Kidney (tissue), 14 donors: ENCODE measurements around the gene EEFSEC. TPM values are rescaled to one million over a fixed set of nuclear protein-coding genes. Genes with fewer than 3 reads are reported as not detected.

Source experiments
- DNase-seq, 5 donors: peaks; one replicate each; pipeline ENCODE4 v3.0.0-alpha.2; 2013 to 2020
- FAIRE-seq: peaks from 2 replicates; lab custom pipeline; 2012; peaks lifted over from hg19 to GRCh38; lab: Jason Lieb, UNC
- H3K27ac ChIP-seq, 2 donors: one replicate each; pipeline ENCODE4 v1.7.0; 2013; ENCODE audit warnings: low read depth in 2 of 2, low read length in 2 of 2, inconsistent platforms in 1 of 2
- H3K27me3 ChIP-seq: one replicate; pipeline ENCODE4 v1.7.1; 2013; ENCODE audit warnings: low read length, inconsistent platforms; ENCODE audit not compliant: control insufficient read depth, insufficient read depth
- H3K36me3 ChIP-seq, 3 donors: one replicate each; pipeline versions ENCODE4 v1.7.0 to v1.7.1; 2013; ENCODE audit warnings: low read length in 3 of 3, control low read depth in 1 of 3, inconsistent platforms in 1 of 3; ENCODE audit not compliant: insufficient read depth in 3 of 3, control insufficient read depth in 2 of 3
- H3K4me1 ChIP-seq, 3 donors: one replicate each; pipeline versions ENCODE4 v1.7.0 to v1.7.1; 2013; ENCODE audit warnings: low read length in 3 of 3, inconsistent platforms in 1 of 3, low read depth in 1 of 3; ENCODE audit not compliant: control insufficient read depth in 2 of 3, insufficient read depth in 2 of 3
- H3K4me3 ChIP-seq, 3 donors: one replicate each; pipeline versions ENCODE4 v1.7.0 to v1.8.1; 2013; ENCODE audit warnings: low read length in 3 of 3, control low read depth in 1 of 3, inconsistent platforms in 1 of 3
- H3K9ac ChIP-seq, 3 donors: one replicate each; pipeline versions ENCODE4 v1.7.0 to v1.7.1; 2013; ENCODE audit warnings: low read length in 3 of 3, control low read depth in 1 of 3, inconsistent platforms in 1 of 3
- H3K9me3 ChIP-seq, 3 donors: one replicate each; pipeline versions ENCODE4 v1.7.0 to v1.7.1; 2013; ENCODE audit warnings: low read length in 3 of 3, control low read depth in 1 of 3, inconsistent platforms in 1 of 3; ENCODE audit not compliant: control insufficient read depth in 2 of 3, insufficient read depth in 1 of 3
- intact Hi-C: fragments of 100-400 bp; cut with DNase I; formaldehyde crosslinking; loops from one replicate; pipeline ENCODE4 v1.11.1; 2022
- polyA plus RNA-seq: library from polyadenylated mRNA; stranded (reverse); fragments of 350-450 nt; fragmentation: Illumina TruSeq; extraction: RNeasy Lipid Tissue Mini Kit (QIAGEN cat#74804); gene quantifications from one replicate; pipeline ENCODE4 v1.2.3, GENCODE V29; 2014; ENCODE audit warnings: low read depth, low replicate concordance; ENCODE audit not compliant: insufficient read depth
- total RNA-seq: library from RNA; stranded (reverse); fragmentation: NEBNext Ultra II Directional; extraction: Animal tissue kit (Norgen Biotek cat#: 25700); gene quantifications from one replicate; pipeline ENCODE4 v1.2.1, GENCODE V29; 2021
- TF ChIP-seq, protein P1 (sequence below): IDR thresholded peaks from 3 replicates; pipeline ENCODE4 v1.5.1; 2012; ENCODE audit warnings: mild to moderate bottlenecking, moderate library complexity, borderline replicate concordance; ENCODE audit not compliant: insufficient read depth; ENCODE audit errors: extremely low read depth
- donor health status: control.
- donor health status: control.
- donor health status: control.
- donor health status: control.
- donor health status: control.
- donor health status: DM: yes; HTN: yes; CAD: no.
- donor health status: Normal renal cell carcinoma (clear cell type).

The EEFSEC gene
- total and polyA plus RNA-seq, 2 donors from 2014 or later: 15.2 to 23.2 TPM

GRCh38 chr3:128173849-128174248 is 20.6 kb downstream of the EEFSEC start:
- no peaks in the 10 kb centered on the region for H3K9me3 ChIP-seq
- H3K4me1 ChIP-seq: peaks cover 0 to 6% (median 0%) of the 10 kb centered on the region in 3 donors
- peaks cover 0 to 2% (median 0%) of the 10 kb centered on the region in 3 donors for H3K36me3 ChIP-seq
- FAIRE-seq (no peak), DNase-seq (peak in 1 of 5 donors; percentile 32)
- no peak overlapping the region for H3K4me3 ChIP-seq
- H3K27ac ChIP-seq: no peak overlapping the region
- no peak overlapping the region for H3K9ac ChIP-seq
- no peaks in the 10 kb centered on the region for H3K27me3 ChIP-seq
- TF ChIP-seq, protein P1, sequence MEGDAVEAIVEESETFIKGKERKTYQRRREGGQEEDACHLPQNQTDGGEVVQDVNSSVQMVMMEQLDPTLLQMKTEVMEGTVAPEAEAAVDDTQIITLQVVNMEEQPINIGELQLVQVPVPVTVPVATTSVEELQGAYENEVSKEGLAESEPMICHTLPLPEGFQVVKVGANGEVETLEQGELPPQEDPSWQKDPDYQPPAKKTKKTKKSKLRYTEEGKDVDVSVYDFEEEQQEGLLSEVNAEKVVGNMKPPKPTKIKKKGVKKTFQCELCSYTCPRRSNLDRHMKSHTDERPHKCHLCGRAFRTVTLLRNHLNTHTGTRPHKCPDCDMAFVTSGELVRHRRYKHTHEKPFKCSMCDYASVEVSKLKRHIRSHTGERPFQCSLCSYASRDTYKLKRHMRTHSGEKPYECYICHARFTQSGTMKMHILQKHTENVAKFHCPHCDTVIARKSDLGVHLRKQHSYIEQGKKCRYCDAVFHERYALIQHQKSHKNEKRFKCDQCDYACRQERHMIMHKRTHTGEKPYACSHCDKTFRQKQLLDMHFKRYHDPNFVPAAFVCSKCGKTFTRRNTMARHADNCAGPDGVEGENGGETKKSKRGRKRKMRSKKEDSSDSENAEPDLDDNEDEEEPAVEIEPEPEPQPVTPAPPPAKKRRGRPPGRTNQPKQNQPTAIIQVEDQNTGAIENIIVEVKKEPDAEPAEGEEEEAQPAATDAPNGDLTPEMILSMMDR: no peak
- intact Hi-C loops: loop anchor here (10.0 kb wide), 1 partner anchor 321 kb away; the partner anchor contains the start of gene GATA2

DNA sequence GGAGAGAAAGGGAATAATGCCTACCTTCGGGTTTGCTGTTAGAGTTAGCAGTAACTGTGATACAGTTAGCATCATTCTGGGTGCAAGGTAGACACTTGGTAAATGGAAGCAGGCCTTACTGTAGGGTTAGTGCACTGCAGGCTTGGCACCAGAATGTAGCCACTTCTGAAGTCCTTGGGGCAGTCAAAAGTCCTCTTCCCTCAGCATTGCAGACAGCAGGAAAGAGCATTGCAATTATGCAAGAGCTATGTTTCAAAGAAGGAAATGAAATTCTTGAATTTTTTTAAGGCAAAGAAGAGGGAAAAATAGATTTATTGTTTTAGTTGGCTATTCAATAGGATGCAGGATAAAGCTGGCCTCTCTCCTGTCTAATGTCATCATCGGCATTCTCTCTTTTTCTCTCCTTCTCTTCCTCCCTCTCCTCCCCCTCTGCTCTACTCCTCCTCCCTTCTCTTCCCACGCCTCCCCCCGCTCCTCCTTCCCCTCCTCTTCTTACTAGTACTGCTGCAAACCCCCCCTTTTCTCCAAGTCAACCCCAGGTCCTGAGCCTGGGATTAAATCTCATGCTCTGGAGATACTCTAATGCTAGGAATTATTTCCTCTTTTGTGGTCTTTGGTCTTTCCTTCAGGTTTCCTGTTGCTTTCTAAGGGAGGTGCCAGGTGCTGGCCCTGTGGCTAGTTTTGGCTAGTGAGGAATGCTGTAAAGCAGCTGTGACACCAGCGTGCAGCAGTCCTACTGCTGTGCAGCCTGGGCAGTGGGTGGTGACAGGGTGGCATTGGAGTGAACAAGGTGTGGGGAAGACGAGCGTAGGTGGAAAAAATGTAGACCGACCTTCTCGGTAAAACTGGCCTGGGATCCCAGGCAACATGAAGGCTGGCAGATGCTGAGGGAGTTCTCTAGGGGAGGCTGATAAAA is 21.7 kb downstream of the EEFSEC start:
- Histone ChIP-seq H3K4me3 (no peak overlapping the region), H3K27ac (no peak overlapping the region), H3K9ac (no peak overlapping the region), H3K36me3 (peaks cover 0 to 2% (median 0%) of the 10 kb centered on the region in 3 donors), H3K27me3 (no peaks in the 10 kb centered on the region), H3K9me3 (no peaks in the 10 kb centered on the region), H3K4me1 (peaks cover 0 to 6% (median 3%) of the 10 kb centered on the region in 3 donors)
- intact Hi-C loops: loop anchor here (10.0 kb wide), 1 partner anchor 320 kb away; the partner anchor contains the start of gene GATA2
- no peak for FAIRE-seq
- TF ChIP-seq, protein P1: no peak
- DNase-seq: peak in 1 of 5 donors; percentile 54

GRCh38 chr3:128175768-128176167 is 22.5 kb downstream of the EEFSEC start:
- no peak overlapping the region for H3K9ac ChIP-seq
- H3K36me3 ChIP-seq: peaks cover 0 to 2% (median 0%) of the 10 kb centered on the region in 3 donors
- TF ChIP-seq, protein P1: no peak
- no peak overlapping the region for H3K4me3 ChIP-seq
- FAIRE-seq (no peak), DNase-seq (no peak)
- no peaks in the 10 kb centered on the region for H3K9me3 ChIP-seq
- H3K27ac ChIP-seq: no peak overlapping the region
- intact Hi-C loops: loop anchor here (10.0 kb wide), 1 partner anchor 319 kb away; the partner anchor contains the start of gene GATA2
- peaks cover 0 to 6% (median 3%) of the 10 kb centered on the region in 3 donors for H3K4me1 ChIP-seq
- H3K27me3 ChIP-seq: no peaks in the 10 kb centered on the region
